HK-2 (cell line): ENCODE data around the gene ST6GALNAC4.

ENCODE experiments used
- DNase-seq: peaks from one replicate; pipeline ENCODE4 v3.0.0-alpha.2; 2018; ENCODE audit not compliant: unreplicated experiment

Gene ST6GALNAC4

DNA sequence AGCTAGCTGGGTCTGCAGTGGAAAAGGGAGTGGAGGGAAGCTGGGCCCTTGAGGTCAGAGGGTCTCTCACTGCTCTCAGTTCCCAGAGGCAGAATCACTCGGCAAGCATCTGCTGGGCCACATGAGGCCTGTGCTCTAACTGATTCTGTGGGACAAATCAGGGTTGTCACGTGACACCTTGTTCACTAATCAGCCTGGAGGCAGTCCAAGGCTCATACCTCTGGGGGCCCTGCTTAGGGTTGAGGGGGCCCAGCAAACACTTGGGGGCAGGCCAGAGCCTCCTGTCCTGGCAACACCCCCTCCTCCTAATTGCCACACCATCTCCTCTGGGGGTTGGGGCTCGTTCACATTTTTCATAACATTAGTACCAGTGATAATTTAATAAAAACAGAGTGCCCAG lies 29.9 kb upstream of the ST6GALNAC4 start:
- DNase-seq: no peak

DNA sequence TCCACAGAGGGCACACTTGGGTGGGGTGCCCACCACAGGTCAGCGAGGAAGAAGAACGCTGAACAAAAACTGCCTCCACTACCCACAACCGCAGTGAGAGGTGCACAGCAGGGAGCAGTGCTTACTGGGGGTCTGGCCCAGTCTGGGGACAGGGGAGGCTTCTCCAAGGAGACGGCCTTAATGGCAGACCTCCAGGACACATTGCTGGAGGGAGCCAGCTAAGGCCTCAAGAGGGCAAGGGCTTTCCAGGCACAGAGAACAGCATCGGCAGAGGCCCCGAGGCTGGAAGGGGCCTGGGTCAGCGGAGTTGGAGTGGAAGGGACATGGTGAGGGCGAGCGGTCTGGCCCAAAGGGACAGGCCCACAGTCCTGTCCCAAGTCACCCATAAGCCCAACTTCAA lies 29.1 kb upstream of the ST6GALNAC4 start:
- no peak for DNase-seq

DNA sequence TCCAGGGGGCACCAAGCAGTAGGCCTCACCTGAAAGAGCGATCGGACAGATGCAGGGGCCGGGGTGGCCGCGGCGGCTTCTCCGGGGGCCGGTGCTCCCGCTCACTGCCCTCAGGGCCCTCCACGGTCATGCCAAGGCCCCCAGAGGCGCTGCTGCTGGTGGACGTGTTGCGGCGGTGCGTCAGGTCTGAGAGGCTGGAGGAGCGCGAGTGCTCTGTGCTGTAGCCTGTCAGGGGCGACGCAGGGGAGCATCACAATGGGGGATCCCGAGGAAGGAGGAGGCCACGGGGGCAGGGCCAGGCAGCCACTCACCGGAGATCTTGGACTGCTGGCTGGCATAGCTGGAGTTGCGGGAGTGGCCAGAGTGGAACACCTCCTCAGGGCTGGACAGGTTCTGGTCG lies 28.5 kb upstream of the ST6GALNAC4 start:
- no peak for DNase-seq

DNA sequence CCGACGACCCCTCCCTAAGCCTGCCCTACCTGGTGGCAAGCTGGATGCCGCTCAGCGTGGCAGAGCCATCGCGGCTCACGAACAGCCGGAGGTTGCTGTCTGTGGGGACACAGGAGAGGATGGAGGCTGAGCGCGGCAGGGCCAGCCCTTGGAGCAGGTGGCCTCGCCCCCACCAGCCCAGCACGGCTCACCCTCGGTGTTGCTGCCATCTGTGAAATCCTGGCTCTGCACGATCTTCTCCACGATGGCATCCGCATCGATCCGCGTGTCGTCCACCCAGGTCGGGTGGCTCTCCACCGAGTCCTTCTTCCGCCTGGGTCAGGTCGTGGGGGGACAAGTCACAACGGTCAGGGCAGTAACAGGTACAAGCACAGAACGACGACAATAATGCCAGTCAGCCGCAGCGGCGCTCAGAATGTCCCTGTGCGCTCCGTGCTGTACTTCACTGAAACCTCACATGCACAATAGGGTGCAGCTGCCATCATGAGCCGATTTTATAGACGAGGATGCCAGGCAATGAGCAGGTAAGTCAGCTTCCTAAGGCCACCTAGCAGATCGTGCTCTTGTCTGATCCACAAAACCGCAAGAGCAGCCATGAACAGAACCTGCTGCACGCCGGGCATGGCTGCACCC lies 27.9 kb upstream of the ST6GALNAC4 start:
- no peak for DNase-seq

DNA sequence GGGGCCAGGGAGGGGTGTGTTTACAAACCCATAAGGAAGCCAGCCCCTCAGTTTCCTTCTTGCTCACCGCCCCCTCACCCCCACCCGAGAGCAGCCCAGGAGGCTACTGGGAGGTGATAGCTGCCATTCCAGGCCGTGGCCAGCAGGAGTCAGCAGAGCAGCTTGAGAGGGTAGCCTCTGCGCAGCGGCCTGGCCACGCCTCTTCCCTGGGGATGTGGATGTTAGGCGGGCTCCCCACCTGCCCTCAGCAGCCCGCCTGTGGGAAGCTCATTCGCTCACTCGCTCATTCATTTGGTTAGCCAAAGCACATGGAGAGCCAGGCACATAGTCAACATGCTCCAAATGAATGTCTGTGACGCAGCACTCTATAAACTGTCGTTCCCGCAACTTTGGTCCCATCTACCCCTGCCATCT lies 26.9 kb upstream of the ST6GALNAC4 start:
- peak; percentile 58 for DNase-seq

DNA sequence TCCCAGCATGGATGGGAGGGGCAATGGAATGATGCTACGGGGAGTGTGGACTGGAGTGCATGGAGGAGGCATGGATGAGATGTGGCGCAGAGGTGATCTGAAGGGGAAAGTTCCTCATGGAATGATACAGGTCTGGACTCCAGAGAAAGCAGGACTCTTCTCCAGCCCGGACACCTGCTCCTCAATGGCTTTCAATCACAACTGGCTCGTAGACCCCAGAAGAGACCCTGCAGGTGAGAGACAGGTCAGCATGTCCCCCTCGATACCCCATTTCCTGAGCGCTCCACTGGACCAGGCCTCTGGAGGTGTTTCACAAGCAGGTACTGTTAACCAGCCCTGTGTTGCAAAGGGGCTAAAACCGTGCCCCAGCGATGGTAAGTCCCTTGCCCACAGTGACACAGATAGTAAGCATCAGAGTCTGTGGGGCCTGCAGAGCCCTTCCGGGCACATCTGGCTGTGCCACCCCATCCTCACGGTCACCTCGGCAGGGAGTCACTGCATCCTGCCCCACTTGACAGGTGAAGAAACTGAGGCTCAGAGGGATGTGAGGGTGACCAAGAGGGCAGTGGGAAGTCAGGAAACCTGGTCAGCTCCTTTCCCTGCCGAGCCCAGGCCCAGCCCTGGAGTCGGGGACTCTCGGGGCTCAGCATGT lies 26.3 kb upstream of the ST6GALNAC4 start:
- DNase-seq: no peak

DNA sequence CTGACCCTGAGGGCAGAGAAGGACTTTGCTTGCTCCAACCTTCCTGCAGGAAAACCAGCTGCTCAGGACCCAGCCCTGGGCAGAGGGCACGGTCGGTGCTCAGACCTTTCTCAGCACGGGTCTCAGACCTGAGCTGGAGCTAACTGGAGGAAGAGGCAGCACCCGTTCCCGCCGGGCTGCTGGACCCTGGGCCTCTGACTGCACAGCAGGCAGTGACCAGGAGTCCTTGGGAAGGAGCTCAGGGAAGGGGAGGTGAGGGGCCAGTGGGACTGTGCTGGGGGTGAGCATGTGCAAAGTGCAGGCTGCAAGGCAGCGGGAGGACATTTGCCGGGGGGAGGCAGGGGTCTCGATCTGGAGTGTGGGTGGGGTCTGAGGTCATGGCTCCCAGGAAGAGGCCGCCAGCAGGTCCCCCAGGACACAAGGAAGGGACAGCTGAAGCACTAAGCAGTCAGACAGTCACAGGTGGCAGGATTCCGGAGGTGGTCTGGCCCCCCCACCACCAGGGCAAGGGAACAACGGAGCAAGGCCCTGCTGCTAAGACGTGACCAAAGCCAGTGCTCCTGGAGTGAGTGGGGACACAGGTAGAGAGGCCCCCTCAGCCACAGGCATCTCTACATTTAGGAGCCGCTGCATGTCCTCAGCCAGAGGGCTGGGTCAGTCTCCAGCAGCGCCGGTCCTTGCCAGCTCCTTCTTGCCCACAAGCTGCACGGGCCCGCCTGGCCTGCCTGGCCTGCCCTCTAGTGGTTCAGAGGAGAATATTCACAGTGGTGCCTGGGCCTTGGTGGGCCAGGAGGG lies 25.6 kb upstream of the ST6GALNAC4 start:
- DNase-seq: peak; percentile 59

DNA sequence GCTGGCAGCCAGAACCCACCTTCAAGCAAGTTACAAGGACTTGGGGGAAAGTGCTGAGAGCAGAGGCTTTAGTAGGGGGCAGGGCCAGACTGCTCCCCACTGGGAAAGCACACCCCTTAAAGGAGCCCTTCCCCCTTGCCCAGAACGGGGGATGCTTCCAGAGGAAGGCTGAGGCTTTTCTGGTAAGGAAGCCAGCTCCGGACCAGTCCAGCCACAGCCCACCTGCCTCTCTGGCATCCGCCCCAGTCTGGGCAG lies 25.0 kb upstream of the ST6GALNAC4 start:
- no peak for DNase-seq

DNA sequence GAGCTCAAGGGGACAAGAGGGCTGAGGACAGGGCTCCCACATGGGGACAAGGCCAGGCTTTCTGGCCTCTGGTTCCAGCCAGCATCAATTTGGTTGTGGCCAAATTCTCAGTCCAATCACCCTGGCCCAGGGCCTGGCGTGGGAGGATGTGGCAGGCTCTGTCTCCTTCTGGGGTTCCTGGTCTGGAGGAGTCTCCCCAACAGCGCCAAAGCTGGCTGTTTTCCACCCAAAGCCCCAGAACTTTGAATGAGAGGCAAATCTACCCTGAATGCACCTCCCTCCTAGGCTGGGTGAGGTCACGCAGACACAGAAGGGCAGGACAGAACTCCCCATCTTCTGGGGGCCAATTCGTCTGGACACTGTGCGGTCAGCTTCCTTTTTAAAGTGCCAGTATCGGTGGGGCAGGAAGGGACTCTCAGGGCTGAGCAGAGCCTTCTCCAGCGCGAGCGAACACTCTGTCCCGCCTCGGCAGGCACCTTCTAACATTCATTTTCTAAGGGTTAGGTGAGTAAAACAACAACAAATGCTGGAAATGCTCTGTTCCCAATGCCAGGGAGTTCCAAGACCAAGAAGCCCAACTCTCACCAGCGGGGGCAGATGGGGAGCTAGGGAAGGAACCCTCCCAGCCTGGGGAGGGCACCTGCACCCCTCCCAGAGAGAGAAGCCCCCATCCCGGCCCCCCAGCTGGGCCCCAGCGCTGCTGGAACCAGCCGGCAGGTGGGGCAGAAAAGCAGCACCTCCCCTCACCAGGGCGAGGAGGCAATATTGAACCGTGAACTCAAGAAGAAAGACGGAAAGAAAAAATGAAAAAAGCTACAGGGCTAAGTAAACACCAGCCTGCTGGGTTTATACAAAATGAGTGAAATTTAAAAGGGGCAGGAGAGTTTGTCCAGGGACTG lies 24.5 kb upstream of the ST6GALNAC4 start:
- no peak for DNase-seq

DNA sequence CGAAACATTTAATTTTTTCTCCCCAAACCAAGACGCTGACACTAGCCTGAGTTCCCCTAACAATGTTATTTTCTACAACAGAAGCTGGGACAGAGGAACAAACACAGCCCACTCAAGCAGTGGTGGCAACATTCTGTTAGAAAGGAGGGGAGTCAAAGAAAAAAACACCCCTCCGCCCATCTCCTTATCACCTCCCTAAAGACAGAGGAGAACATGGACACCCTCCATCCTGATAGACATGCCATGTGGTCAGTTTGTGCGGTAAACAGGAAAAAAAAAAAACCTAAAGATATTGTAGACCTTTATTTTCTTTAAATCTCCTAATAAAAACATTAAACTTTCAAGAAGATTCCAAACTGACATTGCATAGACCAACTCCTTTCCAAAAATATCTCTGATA lies 23.8 kb upstream of the ST6GALNAC4 start:
- DNase-seq: no peak

DNA sequence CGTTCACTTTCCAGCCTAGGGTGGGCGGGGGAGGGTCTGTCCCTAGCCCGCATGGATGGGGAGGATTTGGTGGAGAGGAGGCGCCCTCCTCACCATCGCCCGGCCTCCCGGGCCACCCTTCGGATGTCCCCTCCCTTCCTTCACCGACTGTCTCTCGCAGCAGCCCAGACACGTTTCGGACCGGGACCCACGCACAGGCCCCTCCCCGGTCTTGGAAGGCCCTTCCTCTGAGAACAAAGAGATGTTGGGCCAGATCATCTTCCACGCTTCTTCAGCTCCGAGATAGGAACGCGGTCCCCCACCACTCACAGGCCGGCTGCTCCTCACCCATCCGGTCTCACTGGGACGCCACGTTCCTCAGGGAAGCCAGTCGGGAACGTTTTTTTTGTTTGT lies 21.5 kb upstream of the ST6GALNAC4 start:
- no peak for DNase-seq

DNA sequence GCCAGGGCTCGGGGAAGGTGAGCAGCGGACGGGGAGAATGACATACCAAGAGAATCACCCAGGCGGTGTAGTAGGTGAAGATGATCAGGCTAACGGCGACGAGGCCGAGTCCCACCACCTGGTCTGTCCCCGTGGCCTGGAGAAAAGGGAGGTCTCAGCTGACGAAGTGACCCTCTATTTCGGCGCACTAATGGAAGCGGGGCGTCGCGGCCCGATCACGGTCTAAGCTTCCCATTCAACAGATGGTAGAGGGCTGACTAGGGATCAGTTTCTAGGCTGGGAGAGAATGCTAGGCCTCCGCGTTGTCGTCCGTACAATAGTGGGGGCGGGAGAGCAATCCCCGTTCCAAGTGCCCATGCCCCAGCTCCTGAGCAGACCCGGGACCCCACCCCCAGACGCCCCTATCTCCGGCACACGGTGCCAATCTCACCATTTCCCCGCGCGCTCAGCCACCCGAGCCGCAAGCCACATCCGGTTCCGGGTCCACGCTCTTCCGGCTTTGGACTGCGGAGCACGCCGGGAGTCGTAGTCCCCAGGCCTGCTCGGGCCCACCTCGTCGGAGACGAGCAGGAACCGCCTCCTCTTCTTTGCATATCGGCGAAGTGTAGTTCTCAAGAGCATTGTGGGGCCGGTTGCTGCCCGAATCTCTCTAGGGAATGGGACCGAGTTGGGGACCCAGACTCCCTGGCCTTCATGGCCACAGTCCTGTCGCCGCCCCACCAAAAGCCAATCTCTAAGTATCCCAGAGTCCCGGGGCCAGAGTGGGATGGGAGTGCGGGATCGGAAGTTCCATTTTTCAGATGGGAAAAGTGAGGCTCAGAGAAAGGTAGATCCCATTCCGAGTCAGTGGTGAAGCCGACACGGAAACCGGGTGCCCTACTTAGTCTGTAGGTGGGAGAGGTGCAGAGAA lies 20.8 kb upstream of the ST6GALNAC4 start, which contains the start of gene DPM2:
Gene DPM2 (minus strand): TSS at position 467 of the 910 bp plus-strand sequence. CDS start 34 bp downstream, at position 433.
- peak; percentile 78 for DNase-seq

DNA sequence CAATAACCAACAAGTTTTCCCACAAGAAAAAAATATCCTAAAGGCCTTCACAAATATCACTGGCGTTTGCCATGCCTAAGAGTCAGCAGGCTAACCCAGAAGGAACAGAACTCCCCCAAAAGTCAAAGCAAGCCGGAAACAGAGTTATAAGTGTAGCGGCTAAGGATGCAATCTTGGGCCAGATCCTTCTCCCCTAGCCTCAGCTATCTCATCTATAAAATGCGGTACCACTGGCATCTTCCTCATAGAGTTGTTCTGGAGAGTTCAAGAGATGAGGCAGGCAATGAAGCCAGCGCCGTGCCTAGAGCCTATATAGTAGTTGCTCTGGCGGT lies 20.2 kb upstream of the ST6GALNAC4 start:
- no peak for DNase-seq

DNA sequence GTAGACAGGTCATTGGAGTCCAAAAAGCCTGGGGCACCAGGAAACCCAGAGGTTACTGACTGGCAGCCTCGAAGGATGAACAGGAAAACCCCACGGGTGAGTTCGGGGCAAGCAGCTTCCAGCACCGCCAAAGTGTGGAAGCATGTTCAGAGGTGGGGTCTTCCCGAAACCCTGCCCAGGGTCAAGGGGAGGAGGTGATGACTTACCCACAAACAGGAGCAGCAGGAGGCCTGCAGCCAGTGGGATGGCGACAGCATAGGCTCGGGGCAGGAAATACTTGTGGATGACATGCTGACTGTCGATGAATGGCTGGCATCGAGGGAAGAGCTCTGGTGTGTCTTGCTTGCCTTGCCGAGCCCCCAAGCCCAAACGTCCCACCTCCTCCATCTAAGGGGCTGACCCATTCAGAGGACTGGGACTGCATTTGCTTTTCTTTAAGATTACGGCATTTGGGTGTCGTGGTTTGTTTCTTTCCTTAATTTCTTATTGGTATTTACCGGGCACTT lies 19.6 kb upstream of the ST6GALNAC4 start:
- DNase-seq: no peak

DNA sequence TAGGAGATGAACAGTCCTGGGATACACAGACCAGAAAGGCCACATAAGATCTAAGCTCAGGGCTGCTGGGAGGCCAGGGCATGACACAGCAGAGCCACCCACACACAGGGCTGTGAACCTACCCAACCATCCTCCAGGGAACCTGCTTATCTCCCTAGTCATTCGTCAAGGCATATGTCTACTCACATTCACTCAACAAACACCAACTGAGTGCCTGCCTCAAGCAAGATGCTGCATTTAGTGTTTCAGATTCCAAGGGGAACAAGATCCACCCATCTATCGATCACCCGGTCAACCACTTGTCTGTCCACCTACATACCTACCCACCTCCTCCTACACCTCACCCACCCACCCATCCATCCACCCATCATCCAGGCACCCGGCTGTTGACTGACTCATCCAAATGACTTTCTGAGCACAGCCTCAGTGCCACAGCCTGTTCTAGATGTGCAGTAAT lies 19.0 kb upstream of the ST6GALNAC4 start:
- no peak for DNase-seq

DNA sequence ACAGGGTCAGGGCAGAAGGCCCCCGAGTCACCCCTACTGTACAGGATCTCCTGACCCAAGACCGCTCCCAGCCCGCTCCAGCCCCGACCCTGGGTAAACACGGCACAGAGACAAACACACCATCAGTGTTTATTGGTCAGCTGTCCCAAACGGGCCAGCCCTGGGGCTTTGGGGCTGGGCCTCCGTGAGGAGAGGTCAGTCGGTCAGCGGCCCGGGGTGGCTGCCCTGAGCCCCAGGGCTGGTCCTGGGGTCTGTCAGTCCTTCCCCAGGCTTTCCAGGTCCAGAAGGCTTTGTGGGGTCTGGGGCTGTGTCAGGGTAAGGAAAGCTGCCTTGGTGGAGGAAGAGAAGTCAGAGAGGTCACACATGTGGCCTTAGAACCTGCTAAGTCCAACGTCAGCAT lies 18.1 kb upstream of the ST6GALNAC4 start:
- no peak for DNase-seq

DNA sequence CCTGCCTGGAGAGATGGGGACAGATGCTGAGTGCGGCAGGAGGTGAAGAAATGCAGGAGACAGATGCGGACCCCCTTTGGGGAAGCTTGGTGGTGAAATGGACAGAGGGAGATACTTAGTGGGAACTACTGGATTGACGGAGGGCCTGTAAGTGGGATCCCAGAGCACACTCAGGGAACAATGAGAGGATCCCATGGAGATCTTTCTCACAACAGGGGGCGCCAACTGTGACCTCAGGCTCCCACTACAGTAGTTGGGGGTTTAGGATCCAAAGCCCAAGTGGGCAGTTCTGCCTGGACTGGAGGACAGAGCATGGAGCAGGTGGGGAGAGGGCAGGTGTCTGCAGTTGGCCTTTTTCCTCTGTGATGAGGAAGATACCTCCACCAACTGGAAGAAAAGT lies 17.4 kb upstream of the ST6GALNAC4 start:
- no peak for DNase-seq

DNA sequence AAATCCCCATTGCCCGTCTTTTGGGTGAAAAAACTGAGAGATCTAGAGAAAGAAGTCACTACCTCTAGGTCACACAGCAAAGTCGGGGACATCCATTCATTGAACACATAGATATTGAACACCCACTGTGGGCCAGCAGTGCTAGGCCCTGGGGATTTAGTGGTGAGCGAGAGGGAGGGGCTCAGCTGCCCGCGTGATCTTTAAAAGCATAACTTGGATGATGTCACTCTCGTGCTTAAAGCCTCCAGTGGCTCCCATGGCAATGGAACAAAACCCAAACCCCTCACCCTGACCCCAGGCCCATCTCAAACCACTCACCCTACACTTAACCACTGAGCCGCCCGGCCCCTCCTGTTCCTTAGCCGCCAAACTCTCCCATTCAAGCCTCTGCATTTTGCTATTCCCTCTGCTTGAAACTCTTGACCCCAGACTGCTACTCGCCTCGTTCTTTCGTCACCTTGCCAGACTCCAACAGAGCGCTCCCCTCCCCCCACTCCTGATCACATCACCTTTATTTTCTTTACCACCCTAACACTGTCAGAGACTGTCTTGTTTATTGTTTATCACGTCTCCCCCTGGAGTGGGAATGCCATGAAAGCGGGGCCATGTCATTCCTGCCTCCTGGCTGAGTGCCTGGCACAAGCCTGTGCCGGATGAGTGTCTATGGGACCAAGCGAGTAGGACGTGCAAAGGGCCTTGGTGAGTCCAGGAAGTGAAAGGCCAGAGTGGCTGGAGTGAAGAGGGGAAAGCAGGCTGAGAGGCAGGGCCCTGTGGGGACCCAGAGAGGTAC lies 14.4 kb upstream of the ST6GALNAC4 start:
- peak; percentile 81 for DNase-seq

DNA sequence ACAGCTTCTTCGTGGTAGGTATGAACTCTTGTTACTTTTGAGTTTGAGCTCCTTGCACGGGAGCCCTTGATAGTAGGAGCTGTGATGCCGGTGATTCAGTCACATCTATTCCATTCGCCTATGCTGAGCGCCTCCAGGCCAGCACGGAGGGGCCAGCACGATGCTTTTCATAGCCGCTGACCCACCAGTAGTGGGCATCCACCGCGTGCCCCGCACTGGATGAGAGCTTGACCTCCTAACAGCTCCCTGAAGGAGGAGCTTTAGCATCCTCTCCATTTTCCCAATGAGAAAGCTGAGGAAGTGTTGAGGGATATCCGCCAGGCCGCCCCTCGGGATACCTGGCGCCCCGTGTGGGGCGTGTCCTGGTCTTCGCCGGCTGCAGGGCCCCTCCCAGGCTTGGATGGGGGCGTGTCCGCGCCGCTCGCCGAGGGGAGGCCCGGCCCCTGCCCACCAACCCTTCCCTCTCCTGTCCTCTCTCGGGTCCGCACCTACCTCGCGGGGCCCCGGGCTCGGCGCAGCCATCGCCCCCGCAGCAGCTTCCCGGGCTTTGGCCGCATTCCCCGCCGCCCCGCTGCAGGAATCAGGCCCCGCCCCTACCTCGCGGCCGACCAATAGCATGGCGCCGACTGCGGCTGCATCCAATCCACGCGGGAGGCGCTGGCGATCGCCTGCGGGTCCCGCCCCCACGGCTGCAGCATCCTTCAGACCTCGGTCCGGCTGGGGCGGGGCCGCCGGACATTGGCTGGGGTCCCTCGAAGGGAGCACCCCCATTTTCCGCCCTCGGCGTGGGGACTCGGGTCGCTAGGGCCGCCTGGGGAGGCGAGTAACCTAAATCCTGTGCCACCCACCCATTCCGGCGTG lies 13.6 kb upstream of the ST6GALNAC4 start, which contains the start of gene PIP5KL1:
Gene PIP5KL1 (minus strand): TSS at position 547 of the 861 bp plus-strand sequence. CDS start 25 bp downstream, at position 522.
- DNase-seq: peak; percentile 91
